Esophagus muscularis mucosa (tissue), 4 donors: Measurements from ENCODE around the gene ZBTB46.

Source experiments
- EP300 ChIP-seq: sonication (generic); formaldehyde crosslinking; IDR thresholded peaks from one replicate; pipeline ENCODE4 v1.6.1; 2017; ENCODE audit warnings: antibody characterized with exemption
- POLR2A ChIP-seq: fragments of 450-650 bp; IDR thresholded peaks from one replicate; pipeline ENCODE4 v1.6.1; 2017; ENCODE audit warnings: antibody characterized with exemption, moderate library complexity, mild to moderate bottlenecking, low read depth
- POLR2AphosphoS5 ChIP-seq, 2 donors: sonication (generic); formaldehyde crosslinking; IDR thresholded peaks; one replicate each; pipeline ENCODE4 v1.6.1; 2017; ENCODE audit warnings: antibody characterized with exemption in 2 of 2
- TF ChIP-seq, protein P1 (sequence below), 3 experiments: fragments of 200-600 bp in 2 of 3; fragments of 450-650 bp in 1 of 3; sonication (generic) in 2 of 3; IDR thresholded peaks; one replicate each; pipeline ENCODE4 v1.5.1; 2017 to 2019; ENCODE audit warnings: antibody characterized with exemption in 3 of 3, mild to moderate bottlenecking in 2 of 3, moderate library complexity in 1 of 3

DNA sequence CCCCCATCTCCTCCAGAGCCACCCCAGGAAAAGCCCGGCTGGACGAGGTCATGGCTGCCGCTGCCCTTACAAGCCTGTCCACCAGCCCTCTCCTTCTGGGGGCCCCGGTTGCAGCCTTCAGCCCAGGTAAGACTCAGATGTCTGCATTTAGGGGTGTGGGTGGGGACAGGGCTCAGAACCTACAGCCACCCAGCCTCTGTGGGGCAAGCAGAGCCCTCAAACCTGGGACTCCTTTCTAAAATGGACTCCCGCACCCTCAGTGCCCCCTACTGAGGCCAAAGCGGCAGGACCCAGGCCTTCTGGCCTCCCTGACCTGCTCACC, 89.7 kb downstream of the ZBTB46 start:
- TF ChIP-seq POLR2A, result no peak
- TF ChIP-seq, protein P1, sequence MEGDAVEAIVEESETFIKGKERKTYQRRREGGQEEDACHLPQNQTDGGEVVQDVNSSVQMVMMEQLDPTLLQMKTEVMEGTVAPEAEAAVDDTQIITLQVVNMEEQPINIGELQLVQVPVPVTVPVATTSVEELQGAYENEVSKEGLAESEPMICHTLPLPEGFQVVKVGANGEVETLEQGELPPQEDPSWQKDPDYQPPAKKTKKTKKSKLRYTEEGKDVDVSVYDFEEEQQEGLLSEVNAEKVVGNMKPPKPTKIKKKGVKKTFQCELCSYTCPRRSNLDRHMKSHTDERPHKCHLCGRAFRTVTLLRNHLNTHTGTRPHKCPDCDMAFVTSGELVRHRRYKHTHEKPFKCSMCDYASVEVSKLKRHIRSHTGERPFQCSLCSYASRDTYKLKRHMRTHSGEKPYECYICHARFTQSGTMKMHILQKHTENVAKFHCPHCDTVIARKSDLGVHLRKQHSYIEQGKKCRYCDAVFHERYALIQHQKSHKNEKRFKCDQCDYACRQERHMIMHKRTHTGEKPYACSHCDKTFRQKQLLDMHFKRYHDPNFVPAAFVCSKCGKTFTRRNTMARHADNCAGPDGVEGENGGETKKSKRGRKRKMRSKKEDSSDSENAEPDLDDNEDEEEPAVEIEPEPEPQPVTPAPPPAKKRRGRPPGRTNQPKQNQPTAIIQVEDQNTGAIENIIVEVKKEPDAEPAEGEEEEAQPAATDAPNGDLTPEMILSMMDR (IDR thresholded peaks at IDR 0.05), result no peak
- TF ChIP-seq POLR2AphosphoS5 (IDR thresholded peaks at IDR 0.05), result no peak
- no peak for TF ChIP-seq EP300
